HG03103 (cell line): Measurements from ENCODE around the gene FAM111A.
A peak's percentile ranks its signal among the peaks of the same experiment; 100 is the strongest.
"Not testable (repeated sequence)": the region's sequence is repeated elsewhere in the genome, so short reads cannot be mapped to it uniquely, and the experiment has no call there.

ENCODE experiments used
- ATAC-seq: cut with Tn5 transposase; IDR thresholded peaks from one replicate; pipeline ENCODE4 v1.9.1; 2021; ENCODE audit warnings: low read depth; ENCODE audit not compliant: unreplicated experiment

Gene FAM111A

GRCh38 chr11:59142530-59143507 is at the start of gene FAM111A:
Gene FAM111A (plus strand): TSS chr11:59142856. CDS start chr11:59148873, 6,017 bp downstream.
- ATAC-seq = peak; percentile 56

- not testable (repeated sequence) for ATAC-seq
Measured at GRCh38 chr11:59093576-59093975, 49.1 kb upstream of the FAM111A start.

- ATAC-seq = peak; percentile 66
Measured at GRCh38 chr11:59095225-59095624, 47.4 kb upstream of the FAM111A start.

GRCh38 chr11:59095972-59096575 is 46.6 kb upstream of the FAM111A start:
- not testable (repeated sequence) for ATAC-seq

GRCh38 chr11:59097113-59097708 is 45.4 kb upstream of the FAM111A start:
- no peak for ATAC-seq

GRCh38 chr11:59097938-59098337 is 44.7 kb upstream of the FAM111A start:
- not testable (repeated sequence) for ATAC-seq

GRCh38 chr11:59102259-59102765 is 40.3 kb upstream of the FAM111A start:
- ATAC-seq = peak; percentile 55

GRCh38 chr11:59106363-59107336 is 36.0 kb upstream of the FAM111A start, which contains the start of gene FAM111B:
Gene FAM111B (plus strand): TSS chr11:59107237. CDS start chr11:59109626, 2,389 bp downstream.
- peak; percentile 59 for ATAC-seq

GRCh38 chr11:59107721-59108120 is 34.9 kb upstream of the FAM111A start:
- peak; percentile 30 for ATAC-seq

- no peak for ATAC-seq
Measured at GRCh38 chr11:59112494-59112893, 30.2 kb upstream of the FAM111A start.

GRCh38 chr11:59114344-59114743 is 28.3 kb upstream of the FAM111A start:
- no peak for ATAC-seq

- ATAC-seq = no peak
Measured at GRCh38 chr11:59115553-59115952, 27.1 kb upstream of the FAM111A start.

- ATAC-seq = no peak
Measured at GRCh38 chr11:59117774-59118173, 24.9 kb upstream of the FAM111A start.

- no peak for ATAC-seq
Measured at GRCh38 chr11:59119826-59120225, 22.8 kb upstream of the FAM111A start.

GRCh38 chr11:59135648-59136461 is 6.8 kb upstream of the FAM111A start:
- peak; percentile 94 for ATAC-seq

- ATAC-seq = not testable (repeated sequence)
Measured at GRCh38 chr11:59136551-59136950, 6.1 kb upstream of the FAM111A start.

- ATAC-seq = no peak
Measured at GRCh38 chr11:59137190-59137589, 5.5 kb upstream of the FAM111A start.

GRCh38 chr11:59138643-59139042 is 4.0 kb upstream of the FAM111A start:
- no peak for ATAC-seq

- no peak for ATAC-seq
Measured at GRCh38 chr11:59141191-59141590, 1.5 kb upstream of the FAM111A start.
